Neural cell (in vitro differentiated cells): ENCODE data around the gene ATF6. TPM values are rescaled to one million over a fixed set of nuclear protein-coding genes. Genes with fewer than 3 reads are reported as not detected.

ENCODE experiments used
- H2AFZ ChIP-seq: fragments of 200-600, 300-800 bp; sonication (generic), shearing (Covaris generic); 2 replicates; pipeline ENCODE4 v1.6.0; 2014; ENCODE audit warnings: low read depth, mild to moderate bottlenecking, antibody characterized with exemption, low read length, moderate library complexity
- H3F3A ChIP-seq: fragments of 200-600 bp; shearing (Covaris generic); 2 replicates; pipeline ENCODE4 v1.6.1; 2016; ENCODE audit warnings: mild to moderate bottlenecking, moderate library complexity, mixed read lengths, antibody characterized with exemption, low read length; ENCODE audit not compliant: insufficient read depth, poor library complexity, severe bottlenecking
- H3K27ac ChIP-seq: fragments of 200-600, 300-800 bp; sonication (generic), shearing (Covaris generic); 2 replicates; pipeline ENCODE4 v1.5.1; 2014; ENCODE audit warnings: mild to moderate bottlenecking, low read length, moderate library complexity
- H3K27me3 ChIP-seq: fragments of 300-800, 200-600 bp; sonication (generic), shearing (Covaris generic); 2 replicates; pipeline ENCODE4 v1.6.0; 2014; ENCODE audit warnings: mild to moderate bottlenecking, low read depth, low read length, moderate library complexity; ENCODE audit not compliant: insufficient read depth
- H3K36me3 ChIP-seq: fragments of 300-800, 200-600 bp; sonication (generic), shearing (Covaris generic); 2 replicates; pipeline ENCODE4 v1.5.1; 2014; ENCODE audit warnings: mild to moderate bottlenecking, antibody characterized with exemption, low read length, moderate library complexity; ENCODE audit not compliant: insufficient read depth
- H3K4me2 ChIP-seq: fragments of 300-800, 200-600 bp; sonication (generic), shearing (Covaris generic); 2 replicates; pipeline ENCODE4 v1.6.0; 2014; ENCODE audit warnings: mild to moderate bottlenecking, low read length
- H3K4me3 ChIP-seq: fragments of 300-800, 200-600 bp; sonication (generic), shearing (Covaris generic); 2 replicates; pipeline ENCODE4 v1.5.1; 2014; ENCODE audit warnings: mild to moderate bottlenecking, low read length, moderate library complexity
- H3K79me2 ChIP-seq: fragments of 200-600 bp; shearing (Covaris generic); replicated peaks from 2 replicates; pipeline ENCODE4 v1.6.0; 2014; ENCODE audit warnings: mild to moderate bottlenecking, low read length, moderate library complexity; ENCODE audit not compliant: insufficient read depth
- H3K9ac ChIP-seq: fragments of 300-800, 200-600 bp; sonication (generic), shearing (Covaris generic); 2 replicates; pipeline ENCODE4 v1.6.1; 2016; ENCODE audit warnings: mild to moderate bottlenecking, low read length, mixed read lengths
- H3K9me2 ChIP-seq: fragments of 200-600 bp; shearing (Covaris generic); 2 replicates; pipeline ENCODE4 v1.6.1; 2016; ENCODE audit warnings: mild to moderate bottlenecking, low read length, mixed read lengths; ENCODE audit not compliant: insufficient read depth
- H3K9me3 ChIP-seq: fragments of 200-600, 300-800 bp; sonication (generic), shearing (Covaris generic); 2 replicates; pipeline ENCODE4 v1.6.1; 2016; ENCODE audit warnings: mild to moderate bottlenecking, mixed run types, low read length, moderate library complexity, mixed read lengths
- H4K20me1 ChIP-seq: fragments of 200-600 bp; shearing (Covaris generic); 2 replicates; pipeline ENCODE4 v1.6.1; 2016; ENCODE audit warnings: mild to moderate bottlenecking, mixed run types; ENCODE audit not compliant: insufficient read depth
- CTCF ChIP-seq: fragments of 450-650 bp; IDR thresholded peaks from 2 replicates; pipeline ENCODE4 v1.5.1; 2014; ENCODE audit warnings: antibody characterized with exemption, mild to moderate bottlenecking, moderate library complexity; ENCODE audit not compliant: poor library complexity, severe bottlenecking
- EP300 ChIP-seq: fragments of 450-650 bp; conservative IDR thresholded peaks from 2 replicates; pipeline ENCODE4 v1.6.1; 2014; ENCODE audit warnings: antibody characterized with exemption, mild to moderate bottlenecking, moderate library complexity; ENCODE audit not compliant: poor library complexity, severe bottlenecking
- EZH2 ChIP-seq: fragments of 200-600, 300-800 bp; shearing (Covaris generic), sonication (generic); IDR thresholded peaks from 2 replicates; pipeline ENCODE4 v1.6.1; 2014; ENCODE audit warnings: antibody characterized with exemption, low read length, borderline replicate concordance, mild to moderate bottlenecking; ENCODE audit not compliant: insufficient read depth, poor library complexity, severe bottlenecking
- MXI1 ChIP-seq: fragments of 450-650 bp; conservative IDR thresholded peaks from 2 replicates; pipeline ENCODE4 v1.6.1; 2014; ENCODE audit warnings: antibody characterized with exemption, mild to moderate bottlenecking; ENCODE audit not compliant: poor library complexity, severe bottlenecking
- POLR2AphosphoS5 ChIP-seq: IDR thresholded peaks from 2 replicates; pipeline ENCODE4 v1.6.1; 2012
- RAD21 ChIP-seq: fragments of 450-650 bp; conservative IDR thresholded peaks from 2 replicates; pipeline ENCODE4 v1.6.1; 2014; ENCODE audit warnings: antibody characterized with exemption, mild to moderate bottlenecking, moderate library complexity
- REST ChIP-seq: IDR thresholded peaks from 2 replicates; pipeline ENCODE4 v1.6.1; 2012; ENCODE audit warnings: borderline replicate concordance
- SMC3 ChIP-seq: fragments of 450-650 bp; conservative IDR thresholded peaks from 2 replicates; pipeline ENCODE4 v1.6.1; 2014; ENCODE audit warnings: antibody characterized with exemption, mild to moderate bottlenecking, moderate library complexity; ENCODE audit not compliant: poor library complexity
- TAF1 ChIP-seq: IDR thresholded peaks from 2 replicates; pipeline ENCODE4 v1.6.1; 2012; ENCODE audit warnings: low read depth
- polyA plus RNA-seq: library from polyadenylated mRNA; depleted of rRNA; stranded (reverse); fragments of >200 nt; gene quantifications from 2 replicates; pipeline ENCODE4 v1.2.3, GENCODE V29; 2014

Gene ATF6
- polyA plus RNA-seq, 1 donor from 2014 or later: 16.6 TPM

- no peaks in the 10 kb centered on the region for H3F3A ChIP-seq
- no peaks in the 10 kb centered on the region for H3K79me2 ChIP-seq
- H3K27ac ChIP-seq: no peak overlapping the region
- no peaks in the 10 kb centered on the region for H3K27me3 ChIP-seq
- H2AFZ ChIP-seq: no peak overlapping the region
- no peak overlapping the region for H3K9ac ChIP-seq
- H3K9me2 ChIP-seq: no peaks in the 10 kb centered on the region
- H3K9me3 ChIP-seq: no peaks in the 10 kb centered on the region
- H3K4me2 ChIP-seq: no peak overlapping the region
- H4K20me1 ChIP-seq: no peaks in the 10 kb centered on the region
- no peaks in the 10 kb centered on the region for H3K36me3 ChIP-seq
- TF ChIP-seq RAD21 (no peak), MXI1 (no peak), REST (no peak), CTCF (no peak), POLR2AphosphoS5 (no peak), SMC3 (no peak), EZH2 (no peak), TAF1 (no peak), EP300 (no peak)
- H3K4me3 ChIP-seq: no peak overlapping the region
Measured at GRCh38 chr1:161955606-161956005, 189.5 kb downstream of the ATF6 start.

GRCh38 chr1:161956097-161956496 lies 190.0 kb downstream of the ATF6 start:
- Histone ChIP-seq H3K27ac (no peak overlapping the region), H3F3A (no peaks in the 10 kb centered on the region), H3K79me2 (no peaks in the 10 kb centered on the region), H3K36me3 (no peaks in the 10 kb centered on the region), H3K4me2 (no peak overlapping the region), H4K20me1 (no peaks in the 10 kb centered on the region), H3K9me2 (no peaks in the 10 kb centered on the region), H3K4me3 (no peak overlapping the region), H3K9me3 (no peaks in the 10 kb centered on the region), H3K27me3 (no peaks in the 10 kb centered on the region), H3K9ac (no peak overlapping the region), H2AFZ (no peak overlapping the region)
- TF ChIP-seq EZH2 (no peak), SMC3 (no peak), MXI1 (no peak), TAF1 (no peak), RAD21 (no peak), EP300 (no peak), CTCF (no peak), POLR2AphosphoS5 (no peak), REST (no peak)
